HepG2 (cell line): ENCODE data around the gene MICALL2. TPM values are rescaled to one million over a fixed set of nuclear protein-coding genes. Genes with fewer than 3 reads are reported as not detected.

Source experiments
- ATAC-seq: fragments of 200-7000 bp; cut with Tn5 transposase; 3 replicates; pipeline ENCODE4 v1.9.1; 2020; ENCODE audit warnings: mild to moderate bottlenecking, moderate library complexity
- BruUV-seq: library from RNA; stranded (reverse); fragments of 400-500 nt; replicated peaks from 2 replicates; lab custom pipeline; 2021; lab: Mats Ljungman, UMichigan
- CTCF ChIA-PET: fragments of 300-600 bp; formaldehyde crosslinking; extraction: SDS; loops from one replicate; lab custom pipeline; 2021; ENCODE audit warnings: low total read pairs, inconsistent platforms, low intra/inter-chr PET ratio; lab: Yijun Ruan, JAX
- POLR2A ChIA-PET: fragments of 350-600 bp; sonication (Branson Sonifier 250); formaldehyde crosslinking; loops from one replicate; lab custom pipeline; 2020; ENCODE audit warnings: antibody characterized with exemption, inconsistent platforms; lab: Yijun Ruan, JAX
- DNase-seq: peaks from one replicate; pipeline ENCODE4 v3.0.0-alpha.2; 2015; ENCODE audit warnings: low spot score
- FAIRE-seq: peaks from 3 replicates; lab custom pipeline; 2011; peaks lifted over from hg19 to GRCh38; lab: Jason Lieb, UNC
- H2AFZ ChIP-seq: one replicate; pipeline ENCODE4 v1.6.1; 2011; ENCODE audit warnings: low read length, inconsistent platforms
- H3K27ac ChIP-seq: fragments of 300-600 bp; 3 replicates; pipeline ENCODE4 v1.8.0; 2011; ENCODE audit warnings: mixed run types, mild to moderate bottlenecking, mixed read lengths, low read length, inconsistent platforms; ENCODE audit not compliant: insufficient read depth; ENCODE audit errors: extremely low read length
- H3K27me3 ChIP-seq, 2 experiments: fragments of 200-600 bp in 1 of 2; 2 replicates in 1 of 2; 3 replicates in 1 of 2; pipeline versions ENCODE4 v1.6.0 to v1.8.0; 2011; ENCODE audit warnings: low read length in 2 of 2, mild to moderate bottlenecking in 2 of 2, moderate library complexity in 2 of 2, inconsistent platforms in 1 of 2; ENCODE audit not compliant: insufficient read depth in 2 of 2, control insufficient read depth in 1 of 2
- H3K36me3 ChIP-seq, 2 experiments: fragments of 200-600 bp in 1 of 2; replicated peaks in 1 of 2; 2 replicates in 1 of 2; 3 replicates in 1 of 2; pipeline versions ENCODE4 v1.5.1 to v1.8.0; 2011; ENCODE audit warnings: low read length in 2 of 2, inconsistent platforms in 1 of 2; ENCODE audit not compliant: insufficient read depth in 2 of 2, control insufficient read depth in 1 of 2
- H3K4me1 ChIP-seq: 2 replicates; pipeline ENCODE4 v1.5.1; 2012; ENCODE audit warnings: low read length, inconsistent platforms; ENCODE audit not compliant: insufficient read depth
- H3K4me2 ChIP-seq: 2 replicates; pipeline ENCODE4 v1.6.0; 2011; ENCODE audit warnings: low read depth, low read length, inconsistent platforms
- H3K4me3 ChIP-seq, 3 experiments: fragments of 200-600 bp in 1 of 3; sonication (generic), shearing (Covaris generic) in 1 of 3; replicated peaks in 1 of 3; 2 replicates each; pipeline ENCODE4 v1.5.1; 2011 to 2016; ENCODE audit warnings: low read length in 3 of 3, inconsistent platforms in 2 of 3, low read depth in 2 of 3, mild to moderate bottlenecking in 2 of 3, control low read depth in 1 of 3, mixed read lengths in 1 of 3; ENCODE audit not compliant: insufficient read depth in 1 of 3
- H3K79me2 ChIP-seq: one replicate; pipeline ENCODE4 v1.6.1; 2011; ENCODE audit warnings: low read length, inconsistent platforms; ENCODE audit not compliant: insufficient read depth
- H3K9ac ChIP-seq: 2 replicates; pipeline ENCODE4 v1.6.0; 2011; ENCODE audit warnings: mild to moderate bottlenecking, low read depth, low read length, inconsistent platforms; ENCODE audit not compliant: insufficient read depth
- H3K9me3 ChIP-seq: 2 replicates; pipeline ENCODE4 v1.5.1; 2012; ENCODE audit warnings: mild to moderate bottlenecking, low read length
- H4K20me1 ChIP-seq: 2 replicates; pipeline ENCODE4 v1.6.0; 2011; ENCODE audit warnings: inconsistent platforms, mild to moderate bottlenecking, low read length, moderate library complexity; ENCODE audit not compliant: insufficient read depth
- ARNT2 ChIP-seq: sonication (generic); formaldehyde crosslinking; IDR thresholded peaks from 2 replicates; pipeline ENCODE4 v1.8.0; 2022; ENCODE audit warnings: mild to moderate bottlenecking, low read depth, missing genetic modification reagents, moderate library complexity
- ATF4 ChIP-seq, 2 experiments: fragments of 450-650 bp in 1 of 2; sonication (generic) in 1 of 2; formaldehyde crosslinking; IDR thresholded peaks; 2 replicates each; pipeline versions ENCODE4 v1.5.0 to v1.8.0; 2020 to 2022; ENCODE audit warnings: mild to moderate bottlenecking in 1 of 2, missing genetic modification reagents in 1 of 2
- CHD4 ChIP-seq: fragments of 200-600 bp; sonication (generic); IDR thresholded peaks from 2 replicates; pipeline ENCODE4 v1.7.0; 2017; ENCODE audit warnings: mild to moderate bottlenecking, low read length, borderline replicate concordance
- HNF1B ChIP-seq: sonication (generic); formaldehyde crosslinking; IDR thresholded peaks from 2 replicates; pipeline ENCODE4 v1.5.1; 2020; ENCODE audit warnings: mild to moderate bottlenecking, moderate library complexity, missing genetic modification reagents
- RFXANK ChIP-seq: IDR thresholded peaks from 2 replicates; pipeline ENCODE4 v1.6.1; 2016
- SAFB2 ChIP-seq: sonication (generic); formaldehyde crosslinking; IDR thresholded peaks from 2 replicates; pipeline ENCODE4 v1.5.1; 2020; ENCODE audit warnings: missing genetic modification reagents, low read depth, mild to moderate bottlenecking, borderline replicate concordance
- TMF1 ChIP-seq: sonication (generic); formaldehyde crosslinking; IDR thresholded peaks from 2 replicates; pipeline ENCODE4 v1.8.1; 2022; ENCODE audit warnings: low read depth, missing genetic modification reagents
- TRAFD1 ChIP-seq: sonication (generic); formaldehyde crosslinking; IDR thresholded peaks from 2 replicates; pipeline ENCODE4 v1.5.1; 2020; ENCODE audit warnings: missing genetic modification reagents, mild to moderate bottlenecking, borderline replicate concordance
- ZFP62 ChIP-seq: sonication (generic); formaldehyde crosslinking; IDR thresholded peaks from 2 replicates; pipeline ENCODE4 v1.4.0; 2020; ENCODE audit warnings: missing genetic modification reagents
- ZNF101 ChIP-seq: sonication (generic); formaldehyde crosslinking; IDR thresholded peaks from 2 replicates; pipeline ENCODE4 v1.4.0; 2020; ENCODE audit warnings: mild to moderate bottlenecking, low read depth, missing genetic modification reagents, borderline replicate concordance
- ZNF232 ChIP-seq: sonication (generic); formaldehyde crosslinking; IDR thresholded peaks from 2 replicates; pipeline ENCODE4 v1.4.0; 2020; ENCODE audit warnings: missing genetic modification reagents, borderline replicate concordance
- ZNF280B ChIP-seq: sonication (generic); formaldehyde crosslinking; IDR thresholded peaks from 2 replicates; pipeline ENCODE4 v1.5.0; 2020; ENCODE audit warnings: missing genetic modification reagents, mild to moderate bottlenecking, borderline replicate concordance
- ZNF513 ChIP-seq: sonication (generic); formaldehyde crosslinking; conservative IDR thresholded peaks from 2 replicates; pipeline ENCODE4 v1.5.0; 2020; ENCODE audit warnings: missing genetic modification reagents
- ZNF607 ChIP-seq: sonication (generic); formaldehyde crosslinking; IDR thresholded peaks from 2 replicates; pipeline ENCODE4 v1.5.1; 2020; ENCODE audit warnings: missing genetic modification reagents, mild to moderate bottlenecking, borderline replicate concordance
- WGBS: methylation state at CpG from one replicate; pipeline ENCODE4 v1.1.6; 2017; ENCODE audit warnings: low lambda C conversion rate; 5-methylcytosine and 5-hydroxymethylcytosine counted together
- in situ Hi-C: cut with HindIII; loops from 2 replicates; pipeline ENCODE4 v1.10.0; 2017; ENCODE audit warnings: low pct_unique_long_range_greater_than_20kb; ENCODE audit not compliant: extremely low pct_ligation_motif_present
- intact Hi-C: fragments of 100-400 bp; cut with micrococcal nuclease; formaldehyde crosslinking; loops from one replicate; pipeline ENCODE4 v1.10.0; 2022; ENCODE audit not compliant: unreplicated experiment
- polyA plus RNA-seq, 8 experiments: library from polyadenylated mRNA; depleted of rRNA in 3 of 8; stranded (reverse) in 7 of 8; unstranded in 1 of 8; fragments of >200 nt; fragmentation: Illumina TruSeq in 4 of 8; extraction: Trizol in 4 of 8; gene quantifications; 2 replicates each; pipeline versions ENCODE4 v1.2.1 to v1.2.3, GENCODE V29; 2011 to 2016; ENCODE audit warnings: low read depth in 4 of 8, missing spikeins in 1 of 8, mixed read lengths in 1 of 8; ENCODE audit not compliant: insufficient read depth in 1 of 8
- total RNA-seq, 5 experiments: library from RNA; depleted of rRNA; stranded (reverse); fragments of >200 nt; fragmentation: Illumina TruSeq; extraction: Trizol; gene quantifications; 2 replicates each; pipeline ENCODE4 v1.2.3, GENCODE V29; 2016; ENCODE audit warnings: low read depth in 1 of 5

Gene MICALL2
- total and polyA plus RNA-seq, 2 of the 13 experiments (the other 11 are each of a cell fraction or from before 2014, with no cell fraction given) = 5.8 to 12.4 TPM

- Histone ChIP-seq H4K20me1 (no peaks in the 10 kb centered on the region), H3K79me2 (peaks cover 28% of the 10 kb centered on the region), H3K4me2 (peak overlapping the region; percentile 93), H3K27ac (peak overlapping the region; percentile 77), H3K27me3 (no peaks in the 10 kb centered on the region), H3K36me3 (no peaks in the 10 kb centered on the region), H3K4me3 (peak overlapping the region; percentile 67 to 84 (median 69)), H3K9me3 (no peaks in the 10 kb centered on the region), H3K9ac (peak overlapping the region; percentile 57), H2AFZ (no peak overlapping the region), H3K4me1 (peaks cover 66% of the 10 kb centered on the region)
- intact Hi-C loops = loop anchor here (2.0 to 5.0 kb wide), 2 partner anchors 71 to 643 kb away; partner anchors contain the start of gene MAFK
- DNase-seq (no peak), FAIRE-seq (no peak), ATAC-seq (no peak)
- ChIA-PET POLR2A (interaction anchor here (0.9 to 1.8 kb wide), 6 partner anchors 8 to 303 kb away, joined by 3 to 9 read pairs (median 5); partner anchors contain the start of gene TMEM184A), CTCF (no interaction called here)
- in situ Hi-C loops = no loop called here
- BruUV-seq = no TSS peak
- 1% methylated on average over 18 of the region's 30 CpGs for WGBS
- TF ChIP-seq ZNF513 (CRISPR knock-in tag) (no peak), HNF1B (CRISPR knock-in tag) (0 out of 2 replicates have a peak, but pooled peaks have one; percentile 33), ZFP62 (CRISPR knock-in tag) (no peak), RFXANK (CRISPR knock-in tag) (no peak), TMF1 (CRISPR knock-in tag) (no peak), TRAFD1 (CRISPR knock-in tag) (0 out of 2 replicates have a peak, but pooled peaks have one; percentile 53), CHD4 (0 out of 2 replicates have a peak, but pooled peaks have one; percentile 79), ZNF607 (CRISPR knock-in tag) (peak; percentile 79), ZNF232 (CRISPR knock-in tag) (0 out of 2 replicates have a peak, but pooled peaks have one; percentile 26), ZNF101 (no peak), ZNF280B (0 out of 2 replicates have a peak, but pooled peaks have one; percentile 72), ATF4 (CRISPR knock-in tag; IDR thresholded peaks at IDR 0.05) (no peak), ARNT2 (peak; percentile 51; the same call in 1 of the 2 replicates), SAFB2 (CRISPR knock-in tag) (0 out of 2 replicates have a peak, but pooled peaks have one; percentile 29)
These were observed 900 bp upstream of the MICALL2 start for GRCh38 chr7:1459920-1460820.
